Measurements from ENCODE around the gene ARMC8. TPM values are rescaled to one million over a fixed set of nuclear protein-coding genes. Genes with fewer than 3 reads are reported as not detected.

The ARMC8 gene
- total and polyA plus RNA-seq, 2 donors (not counting 1 experiment from before 2014, with no cell fraction given): 35.3 to 81.1 TPM

- H3K9me3 ChIP-seq (ENCODE audit: control extremely low read depth in 1 of 3, control insufficient read depth in 2 of 3, insufficient read depth in 1 of 3, low read length in 2 of 3): no peaks in the 10 kb centered on the region
- H3K27me3 ChIP-seq (replicated peaks in 1 of 4; ENCODE audit: control extremely low read depth in 1 of 4, control insufficient read depth in 3 of 4, insufficient read depth in 4 of 4, low read length in 3 of 4): peaks cover 0 to 17% (median 7%) of the 10 kb centered on the region in 4 experiments
- no peak overlapping the region for H3K27ac ChIP-seq (ENCODE audit: low read length in 2 of 2)
- CTCF ChIA-PET: interaction anchor here (1.5 to 1.8 kb wide), 3 partner anchors 735 to 744 kb away, joined by 4 to 6 read pairs (median 5); no protein-coding TSS in a partner anchor
- H4K20me1 ChIP-seq (ENCODE audit: control insufficient read depth, insufficient read depth, low read length, poor library complexity, severe bottlenecking): no peaks in the 10 kb centered on the region
- Mint-ChIP-seq H3K27ac (no peak overlapping the region), H3K27me3 (peaks cover 17% of the 10 kb centered on the region), H3K4me1 (peaks cover 2% of the 10 kb centered on the region), H3K9me3 (ENCODE audit: insufficient read depth) (no peaks in the 10 kb centered on the region), H3K4me3 (no peak overlapping the region)
- POLR2A ChIA-PET: no interaction called here
- intact Hi-C loops (cut with micrococcal nuclease): loop anchor here (10.0 kb wide), 2 partner anchors 144 to 1986 kb away; partner anchors contain the start of genes MSL2 and NME9
- H3K9ac ChIP-seq (ENCODE audit: low read length): no peak overlapping the region
- no peak overlapping the region for H3K4me3 ChIP-seq (ENCODE audit: control extremely low read depth in 1 of 5, extremely low read depth in 1 of 5, insufficient read depth in 1 of 5, low read depth in 2 of 5, low read length in 4 of 5)
- no peaks in the 10 kb centered on the region for H3K4me1 ChIP-seq (ENCODE audit: control insufficient read depth in 2 of 2, insufficient read depth in 2 of 2, low read length in 2 of 2)
- no peaks in the 10 kb centered on the region for H3K36me3 ChIP-seq (replicated peaks in 1 of 2; ENCODE audit: control extremely low read depth in 1 of 2, control insufficient read depth in 1 of 2, extremely low read depth in 1 of 2, insufficient read depth in 2 of 2, low read length in 1 of 2)
- no CpG with 5 or more reads among the region's 2 CpGs for WGBS (ENCODE audit: insufficient coverage)
- H3K79me2 ChIP-seq (ENCODE audit: control insufficient read depth, insufficient read depth, low read length): peaks cover 10% of the 10 kb centered on the region
- DNase-seq (peak; percentile 43), ATAC-seq (ENCODE audit: low read depth) (peak; percentile 53)
- H2AFZ ChIP-seq (ENCODE audit: insufficient read depth, low read depth, low read length, poor library complexity, severe bottlenecking): no peak overlapping the region
- H3K4me2 ChIP-seq (replicated peaks; ENCODE audit: low read depth, low read length, poor library complexity, severe bottlenecking): no peak overlapping the region
- TF ChIP-seq, protein P1, sequence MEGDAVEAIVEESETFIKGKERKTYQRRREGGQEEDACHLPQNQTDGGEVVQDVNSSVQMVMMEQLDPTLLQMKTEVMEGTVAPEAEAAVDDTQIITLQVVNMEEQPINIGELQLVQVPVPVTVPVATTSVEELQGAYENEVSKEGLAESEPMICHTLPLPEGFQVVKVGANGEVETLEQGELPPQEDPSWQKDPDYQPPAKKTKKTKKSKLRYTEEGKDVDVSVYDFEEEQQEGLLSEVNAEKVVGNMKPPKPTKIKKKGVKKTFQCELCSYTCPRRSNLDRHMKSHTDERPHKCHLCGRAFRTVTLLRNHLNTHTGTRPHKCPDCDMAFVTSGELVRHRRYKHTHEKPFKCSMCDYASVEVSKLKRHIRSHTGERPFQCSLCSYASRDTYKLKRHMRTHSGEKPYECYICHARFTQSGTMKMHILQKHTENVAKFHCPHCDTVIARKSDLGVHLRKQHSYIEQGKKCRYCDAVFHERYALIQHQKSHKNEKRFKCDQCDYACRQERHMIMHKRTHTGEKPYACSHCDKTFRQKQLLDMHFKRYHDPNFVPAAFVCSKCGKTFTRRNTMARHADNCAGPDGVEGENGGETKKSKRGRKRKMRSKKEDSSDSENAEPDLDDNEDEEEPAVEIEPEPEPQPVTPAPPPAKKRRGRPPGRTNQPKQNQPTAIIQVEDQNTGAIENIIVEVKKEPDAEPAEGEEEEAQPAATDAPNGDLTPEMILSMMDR (IDR thresholded peaks at IDR 0.05): peak; percentile 44
- TF ChIP-seq EZH2 (IDR thresholded peaks at IDR 0.05; ENCODE audit: borderline replicate concordance, insufficient read depth, low read depth, low read length, poor library complexity, severe bottlenecking): no peak
Observed at GRCh38 chr3:138180375-138181029, 6.6 kb upstream of the ARMC8 start.

DNA sequence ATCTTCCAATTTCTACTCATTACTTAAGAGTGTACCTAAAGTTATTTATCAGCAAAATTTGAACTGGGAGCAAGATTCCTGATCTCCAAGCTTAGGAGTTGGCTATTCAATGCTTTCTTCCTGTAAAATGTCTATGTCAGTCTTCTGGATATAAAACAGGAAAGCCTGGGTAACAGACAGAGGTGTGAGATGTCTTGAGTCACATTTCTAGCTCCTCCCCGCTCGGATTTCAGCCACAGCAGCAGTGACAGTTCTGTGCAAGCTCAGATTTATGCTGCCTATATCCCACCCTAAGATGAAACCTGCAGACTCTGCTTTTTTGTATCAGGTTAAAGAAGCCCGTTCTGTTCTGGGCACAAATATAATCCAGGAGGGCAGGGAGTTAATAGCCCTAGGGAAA, 2.1 kb upstream of the ARMC8 start:
- Histone ChIP-seq H3K27ac (ENCODE audit: low read length in 2 of 2) (no peak overlapping the region), H3K9me3 (ENCODE audit: control extremely low read depth in 1 of 3, control insufficient read depth in 2 of 3, insufficient read depth in 1 of 3, low read length in 2 of 3) (no peaks in the 10 kb centered on the region), H3K27me3 (replicated peaks in 1 of 4; ENCODE audit: control extremely low read depth in 1 of 4, control insufficient read depth in 3 of 4, insufficient read depth in 4 of 4, low read length in 3 of 4) (peaks cover 0 to 19% (median 7%) of the 10 kb centered on the region in 4 experiments), H3K4me2 (replicated peaks; ENCODE audit: low read depth, low read length, poor library complexity, severe bottlenecking) (no peak overlapping the region), H3K9ac (ENCODE audit: low read length) (no peak overlapping the region), H4K20me1 (ENCODE audit: control insufficient read depth, insufficient read depth, low read length, poor library complexity, severe bottlenecking) (no peaks in the 10 kb centered on the region), H3K36me3 (replicated peaks in 1 of 2; ENCODE audit: control extremely low read depth in 1 of 2, control insufficient read depth in 1 of 2, extremely low read depth in 1 of 2, insufficient read depth in 2 of 2, low read length in 1 of 2) (no peaks in the 10 kb centered on the region), H2AFZ (ENCODE audit: insufficient read depth, low read depth, low read length, poor library complexity, severe bottlenecking) (no peak overlapping the region), H3K4me3 (ENCODE audit: control extremely low read depth in 1 of 5, extremely low read depth in 1 of 5, insufficient read depth in 1 of 5, low read depth in 2 of 5, low read length in 4 of 5) (no peak overlapping the region), H3K79me2 (ENCODE audit: control insufficient read depth, insufficient read depth, low read length) (peaks cover 29% of the 10 kb centered on the region), H3K4me1 (ENCODE audit: control insufficient read depth in 2 of 2, insufficient read depth in 2 of 2, low read length in 2 of 2) (peaks cover 8 to 17% of the 10 kb centered on the region in 2 donors)
- intact Hi-C loops (cut with micrococcal nuclease): loop anchor here (5.0 to 10.0 kb wide), 3 partner anchors 140 to 1990 kb away; partner anchors contain the start of genes MSL2, NME9 and STAG1
- no peak for DNase-seq
- Mint-ChIP-seq H3K4me3 (no peak overlapping the region), H3K27me3 (peaks cover 15% of the 10 kb centered on the region), H3K27ac (no peak overlapping the region), H3K4me1 (peaks cover 26% of the 10 kb centered on the region), H3K9me3 (ENCODE audit: insufficient read depth) (no peaks in the 10 kb centered on the region)
- POLR2A ChIA-PET: interaction anchor here (0.7 kb wide), 1 partner anchor 10 kb away, joined by 5 read pairs; the partner anchor contains the start of gene DBR1
- TF ChIP-seq EZH2 (IDR thresholded peaks at IDR 0.05; ENCODE audit: borderline replicate concordance, insufficient read depth, low read depth, low read length, poor library complexity, severe bottlenecking): no peak
- TF ChIP-seq, protein P1 (IDR thresholded peaks at IDR 0.05): no peak
- ATAC-seq (ENCODE audit: low read depth): no peak
- 74% methylated on average over 2 of the region's 3 CpGs for WGBS (ENCODE audit: insufficient coverage)
- CTCF ChIA-PET: interaction anchor here (0.8 kb wide), 1 partner anchor 10 kb away, joined by 3 read pairs; the partner anchor contains the start of gene DBR1

Measured in B cell (primary cell).